Epithelial cell of prostate (primary cell): Measurements from ENCODE around the gene RNPEP.
"Not testable (repeated sequence)": the region's sequence is repeated elsewhere in the genome, so short reads cannot be mapped to it uniquely, and the experiment has no call there.

Experiments used
- DNase-seq: peaks from one replicate; pipeline ENCODE4 v3.0.0-alpha.2; 2011; ENCODE audit warnings: low read depth, low spot score
- H3K27ac ChIP-seq: fragments of 450-650 bp; 2 replicates; pipeline ENCODE4 v1.5.1; 2017; ENCODE audit warnings: mild to moderate bottlenecking

Gene RNPEP

DNA sequence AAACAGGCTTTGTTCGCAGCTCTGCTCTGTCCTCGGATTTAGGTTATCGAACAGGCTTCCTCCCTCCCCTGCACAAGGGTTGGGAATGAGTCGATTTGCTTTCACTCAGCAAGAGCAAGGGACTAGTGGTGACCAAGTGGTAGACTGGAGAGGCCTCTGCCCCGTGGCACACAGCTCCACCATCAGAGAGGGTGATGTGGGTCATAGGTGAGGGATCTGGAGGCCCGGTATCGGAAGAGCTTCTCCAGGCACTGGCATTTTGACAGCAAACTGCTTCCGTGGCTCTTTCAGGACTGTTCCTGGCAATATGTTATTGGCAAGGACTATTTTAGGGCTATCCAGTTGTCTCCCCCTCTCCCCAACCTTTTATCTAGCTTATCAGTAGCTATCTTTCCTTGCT, 24.9 kb downstream of the RNPEP start:
- H3K27ac ChIP-seq = peak overlapping the region; percentile 76

DNA sequence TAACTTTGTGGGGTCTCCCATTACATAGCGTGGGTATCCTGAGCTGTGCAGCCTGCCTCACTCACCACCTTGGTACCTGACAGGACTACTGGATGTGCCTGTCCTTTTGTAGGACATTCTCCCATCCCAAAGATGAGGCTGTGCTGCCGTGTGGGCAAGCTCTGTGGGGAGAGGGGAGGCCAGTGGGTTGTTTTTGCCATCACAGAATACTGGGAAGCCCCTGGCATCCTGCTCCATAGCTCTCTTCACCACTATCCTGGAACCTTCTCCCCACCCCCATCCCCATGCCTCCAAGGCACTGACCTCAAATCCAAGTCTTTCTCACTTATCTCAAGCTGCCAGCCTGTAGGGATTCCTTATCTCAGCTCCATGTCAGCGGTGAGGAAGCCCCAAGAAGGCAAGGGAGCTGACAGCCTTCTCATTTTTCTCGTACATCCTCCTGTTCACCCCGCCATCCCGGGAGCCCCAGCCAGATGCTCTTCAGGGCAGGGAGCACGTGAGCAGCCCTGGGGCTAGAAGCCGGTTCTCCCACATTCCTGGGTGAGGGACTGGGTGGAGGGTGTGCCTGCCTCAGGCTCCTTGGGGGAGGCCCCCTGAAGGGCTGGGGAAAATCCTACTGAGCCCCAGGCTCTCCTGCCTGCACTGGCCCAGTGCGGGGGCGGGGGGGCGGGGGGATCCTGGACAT, 25.5 kb downstream of the RNPEP start:
- peak overlapping the region; percentile 76 for H3K27ac ChIP-seq

More for the DNA sequence above, 24.9 kb downstream of the RNPEP start:
- DNase-seq = no peak

DNA sequence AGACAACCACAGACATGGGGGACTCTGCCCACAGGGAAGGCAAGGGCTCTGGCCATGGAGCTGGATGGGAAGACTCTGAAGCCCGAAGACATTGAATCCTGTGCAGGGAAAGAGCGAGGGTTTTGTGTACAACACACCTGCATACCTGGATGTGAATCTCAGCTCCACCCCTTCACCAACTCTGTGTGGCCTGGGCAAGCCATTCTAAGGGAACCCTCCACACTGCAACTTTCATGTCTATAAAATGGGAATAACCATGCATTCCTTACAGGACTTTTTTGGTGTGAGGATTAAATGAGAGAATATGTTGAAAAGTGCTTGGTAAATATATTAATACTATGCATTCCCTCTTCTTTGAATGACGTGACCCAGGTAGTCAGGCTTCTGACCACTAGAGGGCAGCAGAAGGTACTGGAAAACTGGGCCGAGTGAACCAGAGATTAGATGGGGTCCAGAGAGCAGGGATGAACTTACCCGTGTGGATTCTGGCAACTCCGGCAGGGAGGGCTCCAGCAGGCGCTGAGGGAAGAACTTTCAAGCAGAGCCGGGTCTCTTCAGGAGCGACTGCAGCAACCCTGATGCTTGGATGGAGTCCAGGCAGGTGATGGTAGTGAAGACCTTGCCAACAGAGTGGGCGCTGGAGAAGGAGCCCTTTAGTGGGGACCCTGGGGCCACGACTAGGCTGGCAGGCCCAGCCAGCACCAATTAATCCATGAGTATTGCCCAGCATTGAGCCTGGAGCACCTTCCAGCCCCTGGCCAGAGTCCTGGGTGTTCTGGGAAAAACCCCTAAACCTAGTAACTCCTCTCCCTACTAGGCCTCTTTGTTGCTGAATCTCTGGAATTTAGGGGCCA, 27.1 kb downstream of the RNPEP start:
- peak overlapping the region; percentile 76 for H3K27ac ChIP-seq
- no peak for DNase-seq

More for the DNA sequence above, 25.5 kb downstream of the RNPEP start:
- DNase-seq = peak; percentile 52

DNA sequence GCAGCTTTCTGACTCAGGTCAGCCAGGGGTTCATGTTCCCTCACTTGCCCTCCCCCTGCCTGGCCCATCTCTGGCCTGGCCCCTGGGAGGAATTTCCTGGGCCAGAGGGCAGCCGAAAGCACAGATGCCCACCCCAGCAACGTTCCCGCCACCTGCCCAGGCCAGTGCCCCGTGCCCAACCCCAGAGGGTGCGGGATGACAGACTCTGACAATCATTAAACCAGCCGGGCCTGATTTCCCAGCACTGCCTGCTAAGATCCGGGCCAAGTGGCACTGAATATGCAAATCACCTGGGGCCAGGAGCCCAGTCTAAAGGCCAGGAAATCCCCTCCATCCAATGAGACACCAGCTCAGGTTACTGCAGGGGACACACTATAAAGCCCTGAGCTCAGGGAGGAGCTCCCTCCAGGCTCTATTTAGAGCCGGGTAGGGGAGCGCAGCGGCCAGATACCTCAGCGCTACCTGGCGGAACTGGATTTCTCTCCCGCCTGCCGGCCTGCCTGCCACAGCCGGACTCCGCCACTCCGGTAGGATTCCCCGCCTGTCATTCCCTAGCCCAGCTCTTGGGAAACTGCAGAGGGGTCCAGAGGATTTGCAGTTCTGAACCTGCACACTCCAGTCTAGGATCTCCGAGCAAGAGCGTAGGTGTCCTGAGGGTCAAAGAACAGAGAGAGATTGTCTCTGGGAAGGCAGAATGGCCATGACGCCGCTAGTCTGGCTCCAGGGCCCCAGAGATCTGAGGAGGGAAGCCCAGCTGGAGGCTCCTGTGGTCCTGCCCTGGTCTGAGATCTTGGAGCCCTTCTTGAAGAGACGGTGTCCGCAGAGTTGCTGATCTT, 27.9 kb downstream of the RNPEP start, which contains the start of gene ELF3:
Gene ELF3 (plus strand): TSS at position 408 of the 836 bp plus-strand sequence. CDS start 550 bp downstream, outside the sequence.
- peak; percentile 87 for DNase-seq
- peak within 1 kb of the TSS; percentile 76 for H3K27ac ChIP-seq

DNA sequence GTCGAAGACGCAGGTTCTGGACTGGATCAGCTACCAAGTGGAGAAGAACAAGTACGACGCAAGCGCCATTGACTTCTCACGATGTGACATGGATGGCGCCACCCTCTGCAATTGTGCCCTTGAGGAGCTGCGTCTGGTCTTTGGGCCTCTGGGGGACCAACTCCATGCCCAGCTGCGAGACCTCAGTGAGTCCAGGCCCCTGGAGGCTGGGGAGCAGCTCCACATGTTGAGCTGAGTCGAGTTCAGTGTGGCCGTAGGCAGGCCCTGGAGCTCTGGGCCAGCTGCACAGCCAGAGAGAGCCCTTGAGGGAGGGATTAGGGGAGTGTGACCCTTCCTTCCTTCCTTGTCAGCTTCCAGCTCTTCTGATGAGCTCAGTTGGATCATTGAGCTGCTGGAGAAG, 29.5 kb downstream of the RNPEP start:
- no peak for DNase-seq
- H3K27ac ChIP-seq = peak overlapping the region; percentile 76

DNA sequence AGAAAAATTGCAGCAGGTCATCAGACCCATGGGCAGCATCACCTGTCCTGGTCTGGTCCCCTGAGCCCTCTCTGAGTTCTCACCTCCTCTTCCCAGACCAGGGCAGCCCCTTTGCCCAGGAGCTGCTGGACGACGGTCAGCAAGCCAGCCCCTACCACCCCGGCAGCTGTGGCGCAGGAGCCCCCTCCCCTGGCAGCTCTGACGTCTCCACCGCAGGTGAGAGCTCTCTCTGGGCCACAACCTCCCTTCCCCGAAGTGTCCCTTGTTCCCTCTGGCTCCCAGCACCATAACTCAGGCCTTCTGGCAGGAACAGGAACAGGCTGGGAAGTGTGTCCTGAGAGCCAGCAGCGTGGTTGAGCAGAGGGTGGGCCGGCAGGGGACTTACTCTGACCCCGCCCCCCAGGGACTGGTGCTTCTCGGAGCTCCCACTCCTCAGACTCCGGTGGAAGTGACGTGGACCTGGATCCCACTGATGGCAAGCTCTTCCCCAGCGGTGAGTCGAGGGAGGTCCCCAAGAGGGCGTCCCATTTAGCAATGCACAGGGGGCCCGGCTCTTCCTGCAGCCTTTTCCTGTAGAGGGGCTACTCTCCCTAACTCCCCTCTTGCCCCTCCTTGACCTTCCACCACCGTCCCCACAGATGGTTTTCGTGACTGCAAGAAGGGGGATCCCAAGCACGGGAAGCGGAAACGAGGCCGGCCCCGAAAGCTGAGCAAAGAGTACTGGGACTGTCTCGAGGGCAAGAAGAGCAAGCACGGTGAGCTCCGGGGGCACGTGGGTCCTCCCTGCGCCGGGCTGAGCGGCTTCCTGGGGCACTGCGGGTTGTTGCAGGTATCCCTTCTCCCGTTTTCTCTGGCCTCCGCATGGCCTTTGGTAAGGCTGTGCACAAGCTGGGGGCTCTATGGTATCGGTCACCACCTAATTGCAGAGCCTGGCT, 30.4 kb downstream of the RNPEP start:
- H3K27ac ChIP-seq = peak overlapping the region; percentile 76
- DNase-seq = no peak

DNA sequence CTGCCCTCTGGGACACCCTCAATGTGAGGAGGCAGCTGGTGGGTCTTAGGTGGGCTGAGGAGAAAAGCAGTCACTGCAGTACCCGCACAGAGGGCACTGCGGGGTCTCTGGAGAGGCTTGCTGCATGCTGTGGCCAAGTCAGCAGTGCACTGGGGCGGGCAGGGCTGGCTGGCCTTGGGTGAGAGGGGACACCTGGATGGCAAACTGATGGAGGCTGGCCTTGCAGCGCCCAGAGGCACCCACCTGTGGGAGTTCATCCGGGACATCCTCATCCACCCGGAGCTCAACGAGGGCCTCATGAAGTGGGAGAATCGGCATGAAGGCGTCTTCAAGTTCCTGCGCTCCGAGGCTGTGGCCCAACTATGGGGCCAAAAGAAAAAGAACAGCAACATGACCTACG, 31.2 kb downstream of the RNPEP start:
- no peak for DNase-seq
- H3K27ac ChIP-seq = peak overlapping the region; percentile 76

DNA sequence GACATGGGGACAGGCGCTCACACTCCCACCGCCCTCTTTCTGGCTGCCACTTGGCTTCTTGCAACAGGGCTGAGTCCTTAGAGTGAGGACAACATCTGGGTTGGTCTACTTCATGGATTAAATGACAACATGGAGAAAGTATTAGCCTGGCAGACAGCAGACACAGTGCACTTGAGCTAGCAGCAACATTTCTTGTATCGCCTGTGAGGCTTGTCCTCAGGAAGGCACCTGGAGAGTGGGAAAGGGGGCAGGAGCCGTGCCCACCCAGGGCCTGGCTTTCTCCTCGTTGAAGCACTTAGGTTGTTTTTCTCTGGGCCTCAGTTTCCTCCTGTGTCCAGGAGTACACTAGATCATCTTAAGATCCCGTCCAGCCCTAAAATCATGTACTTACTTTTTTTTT, 31.6 kb downstream of the RNPEP start:
- peak overlapping the region; percentile 76 for H3K27ac ChIP-seq
- DNase-seq = no peak

DNA sequence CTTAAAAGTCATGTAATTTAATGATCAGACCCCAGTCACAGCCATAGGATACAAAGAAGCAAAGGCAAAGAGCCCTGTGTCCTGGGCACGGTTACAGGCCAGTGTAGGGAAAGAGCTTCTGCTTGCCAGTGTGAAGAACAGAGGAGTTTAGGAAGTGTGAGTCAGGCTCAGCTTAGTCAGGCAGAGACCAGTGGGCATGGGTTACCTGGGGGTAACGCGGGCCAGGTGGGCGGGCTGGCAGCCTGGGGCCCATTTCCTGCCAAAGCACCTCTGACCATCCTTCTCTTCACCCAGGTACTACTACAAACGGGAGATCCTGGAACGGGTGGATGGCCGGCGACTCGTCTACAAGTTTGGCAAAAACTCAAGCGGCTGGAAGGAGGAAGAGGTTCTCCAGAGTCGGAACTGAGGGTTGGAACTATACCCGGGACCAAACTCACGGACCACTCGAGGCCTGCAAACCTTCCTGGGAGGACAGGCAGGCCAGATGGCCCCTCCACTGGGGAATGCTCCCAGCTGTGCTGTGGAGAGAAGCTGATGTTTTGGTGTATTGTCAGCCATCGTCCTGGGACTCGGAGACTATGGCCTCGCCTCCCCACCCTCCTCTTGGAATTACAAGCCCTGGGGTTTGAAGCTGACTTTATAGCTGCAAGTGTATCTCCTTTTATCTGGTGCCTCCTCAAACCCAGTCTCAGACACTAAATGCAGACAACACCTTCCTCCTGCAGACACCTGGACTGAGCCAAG, 32.6 kb downstream of the RNPEP start:
- peak overlapping the region; percentile 76 for H3K27ac ChIP-seq
- no peak for DNase-seq

DNA sequence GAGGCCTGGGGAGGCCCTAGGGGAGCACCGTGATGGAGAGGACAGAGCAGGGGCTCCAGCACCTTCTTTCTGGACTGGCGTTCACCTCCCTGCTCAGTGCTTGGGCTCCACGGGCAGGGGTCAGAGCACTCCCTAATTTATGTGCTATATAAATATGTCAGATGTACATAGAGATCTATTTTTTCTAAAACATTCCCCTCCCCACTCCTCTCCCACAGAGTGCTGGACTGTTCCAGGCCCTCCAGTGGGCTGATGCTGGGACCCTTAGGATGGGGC, 33.2 kb downstream of the RNPEP start:
- DNase-seq = no peak
- peak overlapping the region; percentile 76 for H3K27ac ChIP-seq

DNA sequence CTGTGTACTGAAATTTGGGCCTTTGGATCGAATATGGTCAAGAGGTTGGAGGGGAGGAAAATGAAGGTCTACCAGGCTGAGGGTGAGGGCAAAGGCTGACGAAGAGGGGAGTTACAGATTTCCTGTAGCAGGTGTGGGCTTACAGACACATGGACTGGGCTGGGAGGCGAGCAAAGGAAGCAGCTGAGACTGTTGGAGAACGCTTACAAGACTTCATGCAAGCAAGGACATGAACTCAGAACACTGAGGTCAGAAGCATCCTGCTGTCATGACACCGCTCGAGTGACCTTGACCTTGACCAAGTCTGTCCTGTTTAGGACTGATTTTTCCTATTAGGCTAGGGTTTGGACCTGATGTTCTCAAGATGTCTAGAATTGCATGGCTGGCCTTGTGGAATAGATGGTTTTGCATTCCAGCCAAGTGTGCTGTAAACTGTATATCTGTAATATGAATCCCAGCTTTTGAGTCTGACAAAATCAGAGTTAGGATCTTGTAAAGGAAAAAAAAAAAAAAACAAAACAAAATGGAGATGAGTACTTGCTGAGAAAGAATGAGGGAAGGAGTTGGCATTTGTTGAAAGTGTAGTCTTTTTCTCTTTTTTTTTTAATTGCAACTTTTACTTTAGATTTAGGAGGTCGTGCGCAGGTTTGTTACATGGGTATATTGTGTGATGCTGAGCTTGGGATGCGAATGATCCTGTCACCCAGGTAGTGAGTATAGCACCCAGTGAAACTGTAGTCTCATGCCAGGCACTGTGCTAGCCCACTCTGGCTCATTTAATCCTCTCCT, 33.8 kb downstream of the RNPEP start:
- no peak for DNase-seq
- peak overlapping the region; percentile 76 for H3K27ac ChIP-seq

DNA sequence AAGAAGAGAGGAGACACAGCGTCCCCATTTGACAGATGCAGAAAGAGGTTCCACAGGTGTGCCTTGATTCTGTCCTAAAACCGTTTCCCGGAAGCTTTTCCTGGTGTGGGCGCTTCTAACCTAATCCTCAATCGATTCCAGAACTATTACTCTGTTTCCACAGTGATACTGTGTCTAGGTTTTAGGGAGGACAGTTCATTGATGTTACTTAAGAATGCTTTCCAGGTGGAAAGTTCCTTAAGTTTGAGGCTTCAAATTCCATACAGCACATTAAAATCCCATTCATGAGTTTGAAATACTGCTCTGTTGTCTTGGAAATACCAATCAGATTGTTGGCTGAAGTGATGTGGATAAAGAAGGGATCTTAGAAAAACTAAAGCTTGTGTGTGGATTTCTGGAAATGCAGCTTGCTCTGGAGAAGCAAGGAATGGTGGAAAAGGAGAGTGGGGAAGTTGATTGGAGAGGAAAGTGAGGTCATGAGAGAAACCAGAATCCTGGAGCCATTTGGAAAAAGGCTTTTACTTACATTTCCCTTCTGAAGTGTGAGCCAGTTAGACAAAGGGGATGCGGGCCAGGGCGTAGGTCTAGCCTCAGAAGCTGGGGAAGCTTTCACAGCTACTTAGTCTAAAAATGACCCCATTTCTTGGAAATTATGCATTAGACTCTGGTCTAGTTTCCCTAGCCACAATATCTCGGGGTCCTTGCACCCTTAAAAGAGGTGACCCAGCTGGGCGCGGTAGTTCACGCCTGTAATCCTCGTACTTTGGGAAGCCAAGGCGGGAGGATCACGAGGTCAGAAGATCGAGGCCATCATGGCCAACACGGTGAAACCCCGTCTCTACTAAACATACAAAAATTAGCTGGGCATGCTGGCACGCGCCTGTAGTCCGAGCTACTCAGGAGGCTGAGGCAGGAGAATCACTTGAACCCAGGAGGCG, 34.6 kb downstream of the RNPEP start:
- H3K27ac ChIP-seq = peak overlapping the region; percentile 76
- no peak for DNase-seq

DNA sequence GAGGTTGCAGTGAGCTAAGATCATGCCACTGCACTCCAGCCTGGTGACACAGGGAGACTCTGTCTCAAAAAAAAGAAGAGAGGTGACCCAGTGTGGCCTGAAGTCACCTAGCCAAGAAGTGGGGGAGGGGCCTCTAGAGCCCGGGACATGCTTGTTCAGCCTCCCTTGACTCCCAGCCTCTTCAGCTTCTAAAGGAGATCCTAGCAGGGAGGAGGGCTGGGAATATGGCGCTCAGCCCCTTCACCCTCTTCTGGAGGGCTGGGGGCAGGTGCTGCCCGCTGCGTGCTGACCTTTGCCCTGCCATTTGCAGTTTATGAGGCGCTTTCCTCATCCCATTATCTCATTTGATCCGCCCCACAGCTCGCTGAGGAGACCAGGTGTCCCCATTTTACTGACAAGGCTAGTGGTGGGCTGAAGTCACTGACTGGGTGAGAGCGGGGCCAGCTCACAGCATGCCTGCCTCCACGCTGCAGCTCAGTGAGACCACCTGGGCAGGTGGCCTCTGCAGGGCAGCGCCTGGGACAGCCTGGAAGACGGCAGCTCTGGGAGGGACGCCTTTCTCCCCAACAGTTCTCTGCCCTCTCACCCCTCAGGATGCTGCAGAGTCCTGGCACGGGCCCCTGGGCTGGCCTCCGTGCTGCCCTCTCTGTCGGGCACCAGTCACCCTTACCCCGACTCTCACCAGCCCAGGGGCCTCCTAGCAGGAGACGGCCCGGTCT, 35.5 kb downstream of the RNPEP start:
- peak overlapping the region; percentile 76 for H3K27ac ChIP-seq
- peak; percentile 44 for DNase-seq

DNA sequence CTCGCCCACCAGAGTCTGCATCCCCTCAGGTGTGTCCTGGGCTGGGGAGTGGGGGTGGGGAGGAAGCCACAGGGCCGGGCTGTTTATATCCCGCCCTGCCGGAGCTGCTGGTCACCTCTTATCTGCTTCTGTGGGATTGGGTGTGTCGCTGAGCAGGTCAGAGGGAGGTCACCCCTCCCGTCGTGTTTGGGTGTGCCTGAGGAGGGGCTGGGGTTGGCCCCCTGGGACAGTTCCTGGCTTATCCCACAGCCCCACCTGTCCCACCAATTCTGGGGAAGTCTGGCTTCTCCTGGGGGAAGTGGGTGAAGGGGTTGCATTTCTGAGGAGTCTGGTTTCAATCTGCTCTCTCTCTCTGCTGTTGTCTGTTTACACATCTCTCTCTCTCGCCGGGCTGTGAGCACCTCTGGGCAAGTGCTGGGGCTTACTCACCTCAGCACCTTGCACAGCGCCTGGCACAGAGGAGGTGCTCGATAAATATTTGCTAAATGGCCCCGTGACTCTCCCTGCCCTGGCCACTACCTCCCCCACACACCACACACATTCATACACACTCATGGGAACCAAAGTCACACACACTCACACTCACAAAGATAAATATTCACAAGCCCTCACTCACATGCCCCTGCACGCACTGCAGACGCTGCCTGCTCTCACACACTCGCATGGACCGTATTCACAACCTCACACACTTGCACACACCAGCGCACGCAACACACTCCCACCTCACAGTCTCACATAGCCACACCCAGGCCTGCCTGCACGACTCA, 36.2 kb downstream of the RNPEP start:
- DNase-seq = peak; percentile 93
- H3K27ac ChIP-seq = peak overlapping the region; percentile 76

DNA sequence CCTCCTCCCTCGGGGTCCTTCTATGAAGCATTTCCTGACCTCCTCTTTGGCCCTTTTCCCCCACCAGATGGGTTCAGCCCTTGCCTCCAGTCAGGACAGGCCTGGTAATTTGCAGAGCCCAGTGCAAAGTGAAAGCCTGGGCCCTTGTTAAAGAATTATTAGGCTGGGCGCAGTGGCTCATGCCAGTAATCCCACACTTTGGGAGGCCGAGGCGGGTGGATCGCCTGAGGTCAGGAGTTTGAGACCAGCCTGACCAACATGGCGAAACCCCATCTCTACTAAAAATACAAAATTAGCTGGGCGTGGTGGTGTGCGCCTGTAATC, 36.7 kb downstream of the RNPEP start:
- not testable (repeated sequence) for DNase-seq
- H3K27ac ChIP-seq = peak overlapping the region; percentile 76

DNA sequence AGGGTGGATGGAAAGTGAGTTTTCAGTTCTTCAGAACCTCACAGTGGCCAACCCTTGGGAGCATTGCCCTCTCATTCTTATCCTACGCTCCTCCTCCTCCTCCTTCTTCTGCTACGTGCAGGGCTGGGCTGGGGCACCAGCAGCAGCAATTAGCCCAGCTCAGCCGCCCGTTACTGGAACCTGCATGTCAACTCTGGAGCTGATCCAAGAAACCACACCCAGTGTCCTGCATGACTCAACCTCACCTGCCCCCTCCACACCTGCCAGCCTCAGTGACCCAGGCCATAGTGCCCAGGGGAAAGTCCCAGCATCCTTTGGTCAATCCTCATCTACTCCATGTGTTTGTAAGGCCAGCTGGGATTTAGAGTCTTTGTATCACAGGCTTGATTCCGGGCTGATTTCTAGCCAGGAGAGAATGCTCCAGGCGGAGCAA, 40.6 kb downstream of the RNPEP start:
- peak overlapping the region; percentile 40 for H3K27ac ChIP-seq
- DNase-seq = no peak
